DLD1 (cell line): ENCODE data around the gene KCNJ12.
"Not testable (repeated sequence)": the region's sequence is repeated elsewhere in the genome, so short reads cannot be mapped to it uniquely, and the experiment has no call there.

Experiments
- in situ Hi-C: cut with HindIII; loops from 2 replicates; pipeline ENCODE4 v1.10.0; 2017; ENCODE audit warnings: low sequenced_read_pairs

Gene KCNJ12

DNA sequence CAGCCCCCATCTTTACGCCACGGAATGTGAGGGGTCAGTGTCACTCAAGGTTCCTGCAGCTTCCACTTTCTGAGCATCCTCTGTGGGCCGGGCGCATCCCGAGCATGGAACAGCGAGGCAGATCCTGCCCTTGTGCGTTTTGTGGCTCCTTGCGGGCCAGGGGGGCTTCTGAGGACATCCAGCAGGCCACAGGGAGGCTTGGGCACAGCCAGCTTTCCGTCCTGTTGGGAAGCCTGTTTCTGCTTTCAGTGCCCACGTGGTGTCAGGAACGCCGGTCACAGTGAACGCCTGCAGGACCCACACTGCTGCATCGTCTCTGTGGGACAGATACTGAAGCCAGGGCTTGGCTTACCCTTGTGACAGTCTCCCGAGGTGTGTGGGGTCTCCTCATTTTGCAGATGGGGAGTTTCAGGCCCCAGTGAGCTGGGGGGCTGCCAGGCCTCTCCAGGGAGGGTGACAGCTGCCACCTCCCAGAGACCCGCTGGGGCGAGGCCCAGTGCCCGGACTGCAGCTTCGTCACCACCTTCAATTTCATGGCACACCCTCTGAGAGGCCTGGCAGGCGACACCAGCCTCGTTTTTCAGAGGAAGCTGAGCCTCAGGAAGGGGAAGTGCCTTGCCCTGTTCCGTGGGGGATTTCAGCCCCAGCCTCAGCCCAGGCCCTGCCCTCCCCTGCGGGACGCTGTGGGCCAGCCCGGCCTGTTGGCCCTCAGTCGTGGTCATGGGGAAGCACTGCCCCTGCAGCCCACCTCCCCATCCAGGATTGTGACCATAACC, 29.0 kb downstream of the KCNJ12 start:
- in situ Hi-C loops = not testable (repeated sequence)

DNA sequence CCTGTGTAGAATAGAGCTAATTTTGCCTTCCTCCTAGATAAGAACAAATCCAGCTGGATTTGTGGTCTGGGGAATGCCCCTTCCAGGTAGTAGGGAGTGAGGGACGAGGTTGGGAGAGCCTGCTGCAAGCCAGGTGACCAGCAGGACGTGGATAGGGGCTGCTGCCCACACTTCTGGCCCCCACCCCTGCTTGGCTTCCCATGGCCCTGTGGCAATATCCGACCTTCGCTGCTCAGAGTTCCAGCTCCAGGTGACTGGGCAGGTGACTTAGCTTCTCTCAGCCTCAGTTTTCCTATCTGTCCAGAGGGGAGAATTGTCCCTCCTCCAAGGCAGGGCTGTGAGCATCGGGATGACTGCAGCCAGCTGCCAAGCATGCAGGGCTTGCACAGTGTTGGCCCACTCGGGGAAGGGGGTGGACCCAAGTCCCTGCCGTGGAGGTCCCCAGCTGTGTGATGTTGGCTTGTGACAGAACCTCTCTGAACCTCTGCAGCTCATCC, 29.8 kb downstream of the KCNJ12 start:
- in situ Hi-C loops = not testable (repeated sequence)

DNA sequence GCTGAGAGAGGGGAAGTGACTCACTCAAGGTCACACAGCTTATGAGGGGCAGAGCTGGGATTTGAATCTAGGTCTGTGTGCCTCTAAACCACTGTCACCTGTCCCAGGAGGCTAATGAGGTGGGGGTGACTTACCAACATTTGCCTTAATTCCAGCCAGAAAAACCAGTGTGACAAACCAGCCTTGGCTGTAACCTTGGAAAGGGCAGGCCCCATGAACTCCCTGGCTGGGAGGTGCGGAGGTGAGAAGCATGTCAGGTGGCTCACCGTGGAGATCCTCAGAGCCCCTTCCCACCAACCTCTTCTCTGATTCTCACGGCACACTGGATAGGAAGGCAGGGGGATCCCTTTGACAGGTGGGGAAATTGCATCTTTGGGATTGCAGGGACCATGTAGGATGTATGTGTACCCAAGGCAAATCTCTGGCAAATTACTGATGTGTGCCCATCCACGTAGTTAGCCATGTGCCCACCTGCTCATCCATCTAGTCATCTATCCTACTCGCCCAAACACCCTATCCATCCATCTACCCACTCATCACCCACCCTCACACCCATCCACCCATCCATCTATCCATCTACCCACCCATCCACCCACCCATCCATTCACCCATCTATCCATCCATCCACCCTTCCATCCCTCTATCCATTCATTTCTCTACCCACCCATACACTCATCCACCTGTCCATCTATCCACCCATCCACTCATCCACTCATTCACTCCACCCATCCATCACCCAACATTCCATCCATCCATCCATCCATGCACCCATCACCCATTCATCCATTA, 30.7 kb downstream of the KCNJ12 start:
- in situ Hi-C loops = not testable (repeated sequence)

DNA sequence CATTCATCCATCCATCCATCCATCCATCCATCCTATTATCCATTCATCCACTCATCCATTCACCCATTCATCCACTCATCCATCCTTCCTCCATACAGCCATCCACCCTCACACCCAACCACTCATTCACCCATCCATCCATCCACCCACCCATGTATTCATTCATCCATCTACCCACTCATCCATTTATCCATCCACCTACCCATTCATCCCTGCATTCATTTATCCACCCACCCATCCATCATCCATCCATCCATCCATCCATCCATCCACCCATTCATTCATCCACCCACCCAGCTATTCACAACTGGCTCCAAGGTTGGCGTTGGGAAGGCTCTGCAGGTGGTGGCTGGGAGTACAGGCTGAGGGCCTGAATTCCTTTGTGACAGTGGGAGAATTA, 31.6 kb downstream of the KCNJ12 start:
- in situ Hi-C loops = not testable (repeated sequence)

DNA sequence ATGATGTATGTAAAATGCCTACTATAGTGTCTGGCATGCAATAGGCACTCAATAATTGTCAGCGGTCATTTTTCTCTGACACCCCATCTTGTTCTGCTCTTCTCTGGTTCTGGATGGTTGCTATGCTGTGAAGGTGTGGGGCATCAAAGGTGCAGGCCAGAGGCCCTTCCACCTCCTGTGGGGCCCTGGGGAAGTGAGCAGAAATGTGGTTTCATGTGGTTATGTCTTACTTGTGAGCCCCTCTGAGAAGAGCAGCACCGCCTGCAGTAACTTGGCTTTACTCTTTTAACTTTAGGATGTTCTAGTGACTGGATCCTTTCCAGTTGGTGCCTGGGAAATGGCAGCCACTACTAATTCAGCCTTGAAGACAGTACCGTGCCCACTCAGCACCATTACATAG, 32.1 kb downstream of the KCNJ12 start:
- in situ Hi-C loops = not testable (repeated sequence)

DNA sequence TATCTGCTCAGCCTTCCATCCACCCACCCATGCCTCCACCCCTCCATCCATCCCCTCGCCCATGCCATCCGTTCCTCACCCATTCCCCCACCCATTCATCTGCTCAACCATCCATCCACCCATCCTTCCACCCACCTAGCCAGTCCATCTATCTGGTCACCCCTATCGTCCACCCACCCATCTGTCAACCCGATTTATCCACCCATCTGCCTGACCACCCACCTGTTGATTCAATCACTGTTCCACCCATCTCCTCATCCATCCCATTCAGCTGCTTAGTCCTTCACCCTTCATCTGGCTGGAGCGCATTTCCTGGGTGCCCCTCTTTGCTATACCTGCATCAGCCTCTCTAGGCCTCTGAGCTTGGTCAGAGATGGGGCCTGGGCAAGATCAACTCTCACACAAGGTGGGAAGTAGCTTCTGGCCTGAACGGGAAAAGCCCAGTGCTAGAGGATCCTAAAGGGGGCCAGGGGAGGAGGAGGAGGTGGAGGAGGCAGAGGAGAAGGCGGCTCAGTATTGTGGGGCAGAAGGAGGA, 32.7 kb downstream of the KCNJ12 start:
- in situ Hi-C loops = not testable (repeated sequence)

DNA sequence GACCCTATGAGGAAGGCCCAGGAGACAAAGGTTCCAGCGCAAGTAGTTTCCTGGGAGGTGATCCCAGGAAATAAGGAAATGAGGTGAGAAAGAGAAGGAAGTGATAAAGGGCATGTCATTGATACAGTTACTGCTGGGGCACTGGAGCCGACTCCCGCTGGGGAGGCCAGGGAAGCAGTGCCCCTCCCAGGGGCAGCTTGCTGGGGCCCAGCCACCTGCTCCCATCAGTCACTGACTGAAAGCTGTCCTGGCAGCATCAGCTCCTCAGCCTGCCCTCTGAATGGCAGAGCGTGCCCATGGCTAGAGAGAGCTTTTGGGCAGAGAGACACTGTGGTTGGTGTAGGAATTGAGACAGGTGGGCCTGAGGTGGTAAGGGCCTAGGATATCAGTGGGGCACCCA, 33.2 kb downstream of the KCNJ12 start:
- in situ Hi-C loops = not testable (repeated sequence)

DNA sequence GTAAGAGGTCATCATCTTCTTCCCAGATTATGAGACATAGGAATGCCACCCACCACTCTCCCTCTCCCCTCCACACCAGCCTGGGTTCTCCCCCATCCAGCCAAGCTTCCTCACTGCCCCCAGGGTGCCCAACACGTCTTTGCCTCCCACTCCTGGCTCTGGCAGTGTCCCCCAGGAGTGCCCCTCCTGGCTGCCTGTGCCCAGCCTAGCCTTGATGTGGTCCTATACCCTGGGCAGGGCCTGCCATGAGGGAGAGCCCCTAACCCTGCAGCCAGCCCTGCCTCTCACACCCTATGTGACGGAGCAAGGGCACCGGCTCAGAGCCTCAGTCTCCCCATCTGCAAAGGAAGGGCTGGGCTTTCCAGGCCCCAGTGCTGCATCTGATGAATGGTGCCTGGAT, 33.8 kb downstream of the KCNJ12 start:
- in situ Hi-C loops = not testable (repeated sequence)

DNA sequence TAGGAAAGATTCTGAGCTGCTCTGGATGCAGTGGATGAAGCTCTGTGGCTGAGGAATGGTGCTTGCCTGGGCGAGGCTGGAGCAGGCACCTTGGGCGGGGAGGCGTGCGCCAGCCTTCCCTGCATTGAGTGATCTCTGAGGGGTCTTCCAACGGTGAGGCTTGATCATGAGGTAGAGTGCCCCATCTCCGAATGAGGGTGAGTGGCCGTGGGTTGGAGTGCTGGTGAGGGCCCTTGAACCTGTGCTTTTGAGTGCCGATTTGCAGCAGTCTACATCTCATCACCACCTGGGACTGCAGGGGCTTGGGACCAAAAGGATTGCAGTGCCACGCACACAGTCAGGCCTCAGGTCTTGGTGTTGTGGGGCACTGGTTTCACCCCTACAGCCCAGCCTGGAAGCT, 34.2 kb downstream of the KCNJ12 start:
- in situ Hi-C loops = not testable (repeated sequence)

DNA sequence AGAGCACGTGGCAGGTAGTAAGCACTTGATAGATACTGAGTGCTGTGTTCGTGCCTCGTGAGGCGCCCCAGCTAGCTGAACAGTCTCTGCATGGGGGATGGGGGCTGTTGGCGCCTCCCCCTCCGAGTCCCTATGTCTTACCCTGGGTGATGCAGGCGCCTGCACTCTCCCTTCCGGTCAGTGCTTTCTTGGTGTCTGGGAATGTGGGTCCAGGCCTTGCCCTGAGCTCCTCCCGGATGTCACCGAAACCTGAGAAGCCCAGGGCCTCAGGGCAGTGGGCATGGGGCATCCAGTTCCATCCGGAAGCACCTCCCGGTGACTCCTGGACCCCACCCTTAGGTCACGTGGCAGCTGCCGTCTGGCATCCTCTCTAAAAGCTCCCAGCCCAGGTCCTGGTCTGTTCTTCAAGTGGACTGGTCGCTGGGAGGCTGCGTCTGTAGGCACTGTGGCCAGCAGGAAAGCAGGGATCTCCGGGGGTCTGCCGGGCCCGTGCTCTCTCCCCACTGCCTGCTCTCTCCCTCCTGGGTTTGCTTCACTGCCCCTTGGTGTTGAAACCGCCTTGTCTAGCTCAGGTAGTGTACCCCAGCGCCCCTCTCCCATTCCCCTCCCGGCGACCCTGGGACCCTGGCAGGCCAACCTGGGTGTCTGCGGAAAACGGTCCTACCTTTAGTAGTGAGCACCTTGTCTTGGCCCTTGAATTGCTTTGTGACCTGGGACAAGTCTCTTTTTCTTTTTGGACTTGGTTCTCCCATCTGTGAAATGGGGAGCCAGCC, 34.9 kb downstream of the KCNJ12 start:
- in situ Hi-C loops = not testable (repeated sequence)

DNA sequence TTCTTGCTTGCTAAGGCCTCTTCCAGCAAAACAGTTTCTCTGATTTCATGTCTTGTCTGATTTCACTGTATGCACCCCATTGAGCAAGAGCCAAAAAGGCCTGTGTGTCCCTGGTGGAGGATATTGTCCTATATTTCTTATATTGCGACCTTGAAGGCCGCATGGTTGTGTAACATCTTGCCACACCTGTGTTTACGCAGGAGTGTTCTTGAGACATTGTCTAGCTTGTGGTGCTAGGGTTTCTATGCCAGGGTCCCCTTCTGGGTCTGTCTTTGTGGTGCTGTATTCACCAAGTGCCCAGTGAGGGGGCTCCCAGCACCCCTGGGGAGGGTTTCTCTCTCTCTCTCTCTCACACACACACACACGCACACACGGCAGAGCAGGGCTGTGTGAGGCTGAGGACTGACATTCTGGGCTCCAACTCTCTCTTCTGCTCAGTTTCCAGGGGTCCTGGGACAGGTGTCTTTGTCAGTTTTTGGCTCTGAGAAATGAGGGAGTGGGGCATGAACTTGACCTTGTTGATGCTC, 35.6 kb downstream of the KCNJ12 start:
- in situ Hi-C loops = not testable (repeated sequence)

DNA sequence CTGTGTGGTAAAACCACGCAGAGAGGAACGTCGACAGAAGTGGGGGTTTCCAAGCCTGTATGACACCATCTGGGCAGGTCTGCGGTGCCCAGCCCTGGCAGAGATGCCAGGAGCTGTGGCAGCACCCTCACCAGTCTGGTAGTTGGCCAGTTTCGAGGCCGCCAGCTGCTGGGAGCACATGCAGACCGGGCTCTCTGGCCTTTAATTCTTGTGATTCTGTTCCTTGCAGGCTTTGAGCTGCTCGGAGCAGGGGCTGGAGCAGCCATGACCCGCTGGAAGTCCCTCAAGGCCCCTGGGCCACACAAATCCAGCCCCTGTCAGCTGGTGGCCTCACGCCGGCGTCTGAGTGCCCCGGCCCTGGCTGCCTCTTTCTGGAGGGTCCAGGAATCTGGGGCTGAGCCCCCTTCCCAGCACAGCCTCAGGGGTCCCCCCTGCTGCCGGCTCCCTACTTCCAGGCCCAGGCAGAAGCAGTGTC, 36.1 kb downstream of the KCNJ12 start:
- in situ Hi-C loops = not testable (repeated sequence)

DNA sequence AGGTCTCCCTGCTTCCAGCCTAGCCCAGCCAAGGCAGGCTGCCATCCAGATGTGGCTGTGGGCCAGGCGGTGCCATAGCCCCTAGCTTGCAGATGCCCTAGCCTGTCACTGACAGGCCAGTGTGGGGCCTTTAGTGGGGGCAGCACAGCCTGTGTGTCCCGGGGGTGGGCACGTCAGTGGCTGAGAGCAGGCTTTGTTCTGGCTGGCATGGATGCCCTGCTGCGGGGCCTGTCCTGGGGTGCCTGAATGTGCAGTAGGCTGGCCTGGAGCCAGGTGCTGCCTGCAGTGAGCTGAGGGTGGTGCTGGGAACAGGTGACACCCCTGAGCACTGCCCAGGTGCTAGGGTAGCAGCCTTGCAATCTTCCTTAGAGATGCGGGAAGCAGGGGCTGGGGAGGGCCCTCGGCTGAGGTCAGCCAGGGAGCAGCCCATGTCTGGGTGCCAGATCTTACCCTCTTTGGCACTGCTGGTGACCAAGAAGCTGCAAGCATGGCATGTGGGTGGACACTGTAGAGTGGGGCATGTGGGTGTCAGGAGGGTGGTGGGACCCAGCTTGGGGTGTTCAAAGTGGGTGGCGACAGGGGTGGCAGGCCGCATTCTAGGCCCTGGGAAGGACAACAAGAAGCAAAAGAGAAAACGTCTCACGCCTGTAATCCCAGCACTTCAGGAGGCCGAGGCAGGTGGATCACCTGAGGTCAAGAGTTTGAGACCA, 37.6 kb downstream of the KCNJ12 start:
- in situ Hi-C loops = not testable (repeated sequence)

DNA sequence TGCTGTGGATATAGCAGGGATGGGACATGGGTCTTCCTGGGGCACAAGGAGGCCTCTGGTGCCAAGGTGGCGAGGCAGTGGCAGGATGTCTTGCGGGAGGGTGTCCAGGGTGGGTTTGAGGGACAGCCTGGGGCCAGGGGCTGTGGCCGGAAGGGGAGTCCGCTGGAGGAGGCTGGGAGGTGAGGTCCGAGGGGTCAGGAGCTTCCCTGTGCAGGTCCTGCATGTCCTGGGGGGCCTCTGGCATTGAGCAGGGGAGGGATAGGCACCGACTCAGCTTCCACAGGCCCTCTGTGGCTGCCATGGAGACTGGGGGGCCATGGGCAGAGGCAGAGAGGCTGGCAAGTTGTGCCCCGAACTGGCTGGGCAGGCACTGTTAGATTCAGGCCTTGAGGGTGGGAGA, 38.5 kb downstream of the KCNJ12 start:
- in situ Hi-C loops = not testable (repeated sequence)

DNA sequence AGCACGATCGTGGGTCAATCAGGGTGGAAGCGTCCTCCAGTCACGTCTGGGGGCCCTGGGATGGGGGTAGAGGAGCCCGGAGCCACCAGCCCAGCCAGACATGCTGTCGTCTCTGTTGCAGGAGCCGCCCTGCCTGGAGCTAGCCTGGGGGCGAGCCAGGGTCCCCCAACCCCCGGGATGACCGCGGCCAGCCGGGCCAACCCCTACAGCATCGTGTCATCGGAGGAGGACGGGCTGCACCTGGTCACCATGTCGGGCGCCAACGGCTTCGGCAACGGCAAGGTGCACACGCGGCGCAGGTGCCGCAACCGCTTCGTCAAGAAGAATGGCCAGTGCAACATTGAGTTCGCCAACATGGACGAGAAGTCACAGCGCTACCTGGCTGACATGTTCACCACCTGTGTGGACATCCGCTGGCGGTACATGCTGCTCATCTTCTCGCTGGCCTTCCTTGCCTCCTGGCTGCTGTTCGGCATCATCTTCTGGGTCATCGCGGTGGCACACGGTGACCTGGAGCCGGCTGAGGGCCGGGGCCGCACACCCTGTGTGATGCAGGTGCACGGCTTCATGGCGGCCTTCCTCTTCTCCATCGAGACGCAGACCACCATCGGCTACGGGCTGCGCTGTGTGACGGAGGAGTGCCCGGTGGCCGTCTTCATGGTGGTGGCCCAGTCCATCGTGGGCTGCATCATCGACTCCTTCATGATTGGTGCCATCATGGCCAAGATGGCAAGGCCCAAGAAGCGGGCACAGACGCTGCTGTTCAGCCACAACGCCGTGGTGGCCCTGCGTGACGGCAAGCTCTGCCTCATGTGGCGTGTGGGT, 39.2 kb downstream of the KCNJ12 start:
- in situ Hi-C loops = not testable (repeated sequence)

DNA sequence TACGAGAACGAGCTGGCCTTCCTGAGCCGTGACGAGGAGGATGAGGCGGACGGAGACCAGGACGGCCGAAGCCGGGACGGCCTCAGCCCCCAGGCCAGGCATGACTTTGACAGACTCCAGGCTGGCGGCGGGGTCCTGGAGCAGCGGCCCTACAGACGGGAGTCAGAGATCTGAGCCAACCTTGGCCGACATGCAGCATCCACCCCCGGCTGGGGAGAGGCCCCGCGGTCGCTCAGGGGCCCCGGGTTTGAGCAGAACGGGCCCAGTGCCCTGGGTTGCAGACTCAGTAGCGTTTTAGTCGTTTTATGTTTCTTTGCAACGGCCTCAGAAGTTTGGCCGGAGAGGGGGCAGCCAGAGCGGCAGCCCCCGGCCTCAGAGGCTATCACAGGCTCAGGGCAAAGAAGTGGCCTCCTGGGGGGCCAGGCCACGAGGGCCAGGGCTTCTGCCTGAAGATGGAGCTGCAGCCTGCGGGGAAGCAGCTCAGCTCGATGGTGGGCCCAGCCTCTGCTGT, 40.4 kb downstream of the KCNJ12 start:
- in situ Hi-C loops = not testable (repeated sequence)

DNA sequence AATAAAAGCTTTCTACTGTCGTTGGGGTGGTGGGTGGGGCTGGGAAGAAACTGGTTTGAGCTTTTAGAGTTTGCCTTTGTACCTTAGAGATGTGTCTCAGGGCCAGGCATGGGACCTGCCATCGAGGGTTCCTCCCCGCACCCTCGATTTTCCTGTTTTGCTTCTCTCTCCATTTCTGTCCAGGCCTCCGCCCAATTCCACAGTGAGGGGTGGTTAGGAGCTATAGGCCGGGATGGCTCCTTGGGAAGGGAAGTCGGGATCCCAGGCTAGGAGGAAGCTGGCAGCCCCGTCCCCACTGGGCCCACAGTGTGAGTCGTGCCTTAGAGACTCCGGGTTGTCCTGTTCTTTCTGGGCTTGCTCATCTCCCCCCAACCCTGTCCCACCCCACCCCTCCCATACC, 41.2 kb downstream of the KCNJ12 start:
- in situ Hi-C loops = not testable (repeated sequence)

DNA sequence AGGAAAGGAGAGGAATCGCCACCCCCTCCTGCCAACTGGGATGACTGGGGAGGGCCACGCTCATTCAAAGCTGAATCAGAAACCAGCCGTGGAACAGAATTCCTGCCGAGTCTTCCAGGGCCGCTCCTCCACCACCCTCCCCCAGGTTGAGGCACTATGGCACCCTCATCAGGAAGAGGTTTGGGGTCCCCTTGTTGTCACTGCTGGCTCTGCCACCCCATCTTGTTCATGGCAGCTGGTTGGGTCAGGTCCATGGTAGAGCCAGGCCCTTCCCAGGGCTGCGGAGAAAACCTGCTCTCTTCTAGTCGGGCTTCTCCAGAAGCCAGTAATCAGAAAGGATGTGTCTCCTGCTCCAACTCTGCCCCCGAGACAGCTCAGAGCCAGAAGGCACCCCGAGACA, 41.8 kb downstream of the KCNJ12 start:
- in situ Hi-C loops = no loop called here
